Measurements from ENCODE around the gene FBXL17. TPM values are rescaled to one million over a fixed set of nuclear protein-coding genes. Genes with fewer than 3 reads are reported as not detected.

The FBXL17 gene
- total and polyA plus RNA-seq, 12 donors: 5.9 to 47.4 (median 41.1) TPM

DNA sequence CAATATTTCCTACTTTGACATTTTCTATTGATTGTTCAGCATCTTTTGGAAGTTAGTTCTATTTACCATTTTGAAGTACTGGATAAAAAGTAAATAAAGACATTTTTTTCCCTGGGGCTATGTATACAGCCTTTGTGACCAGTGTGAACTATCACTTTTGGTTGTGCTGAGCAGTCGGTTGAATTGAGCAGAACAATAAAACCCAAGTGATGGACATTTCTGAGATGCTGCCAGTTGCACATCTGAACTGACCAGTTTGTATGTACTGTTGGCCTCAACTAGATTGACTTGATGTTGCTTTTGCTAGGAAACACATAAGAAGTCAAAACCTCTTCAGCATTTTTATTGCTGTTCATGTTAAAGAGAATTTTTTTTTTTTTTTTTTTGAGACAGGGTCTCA lies 451.0 kb downstream of the FBXL17 start:
- H3K4me1 ChIP-seq: no peaks in the 10 kb centered on the region

DNA sequence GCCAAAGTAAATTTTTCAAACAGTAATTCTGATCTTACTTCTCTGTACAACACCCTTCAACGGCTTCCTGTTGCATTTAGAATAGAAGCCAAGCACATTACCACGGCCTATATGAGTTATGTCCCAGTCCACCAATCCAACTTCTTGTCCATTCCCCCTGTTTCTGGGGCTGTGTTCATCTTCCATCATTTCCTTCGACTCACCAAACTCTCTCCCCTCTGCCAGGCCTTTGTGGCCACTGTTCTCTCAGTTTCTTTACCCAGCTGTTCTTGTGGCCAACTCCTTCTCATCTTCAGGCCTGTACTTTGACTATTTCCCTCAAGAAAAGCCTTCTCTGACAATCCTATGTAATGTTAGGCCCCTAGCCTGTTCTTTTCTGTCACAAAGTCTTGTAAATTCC lies 451.8 kb downstream of the FBXL17 start:
- Histone ChIP-seq H3K4me3 (no peak overlapping the region), H3K36me3 (no peaks in the 10 kb centered on the region), H3K4me1 (no peaks in the 10 kb centered on the region), H3K27me3 (no peaks in the 10 kb centered on the region), H3K27ac (no peak overlapping the region), H3K9me3 (no peaks in the 10 kb centered on the region)
- no peak for TF ChIP-seq CTCF (IDR thresholded peaks at IDR 0.05)
- ATAC-seq (no peak), DNase-seq (no peak)
- intact Hi-C loops (cut with DNase I): no loop called here
- 93% methylated on average over 3 of the region's 3 CpGs for WGBS, 2 donors

More for the DNA sequence above, 451.0 kb downstream of the FBXL17 start:
- Histone ChIP-seq H3K27me3 (no peaks in the 10 kb centered on the region), H3K27ac (no peak overlapping the region), H3K36me3 (no peaks in the 10 kb centered on the region), H3K9me3 (no peaks in the 10 kb centered on the region), H3K4me3 (no peak overlapping the region)
- DNase-seq (no peak), ATAC-seq (no peak)
- TF ChIP-seq CTCF (IDR thresholded peaks at IDR 0.05): no peak
- WGBS, 2 donors: 93 to 98% methylated on average over 1 of the region's 1 CpG
- intact Hi-C loops (cut with DNase I): no loop called here

GRCh38 chr5:107929080-107929479 lies 452.8 kb downstream of the FBXL17 start:
- DNase-seq: no peak
- no peaks in the 10 kb centered on the region for H3K4me1 ChIP-seq
- H3K4me3 ChIP-seq: no peak overlapping the region
- H3K27ac ChIP-seq: no peak overlapping the region
- H3K36me3 ChIP-seq: no peaks in the 10 kb centered on the region
- intact Hi-C loops (cut with DNase I): no loop called here
- TF ChIP-seq CTCF (IDR thresholded peaks at IDR 0.05): no peak
- no peaks in the 10 kb centered on the region for H3K9me3 ChIP-seq
- no peak for ATAC-seq
- no peaks in the 10 kb centered on the region for H3K27me3 ChIP-seq

DNA sequence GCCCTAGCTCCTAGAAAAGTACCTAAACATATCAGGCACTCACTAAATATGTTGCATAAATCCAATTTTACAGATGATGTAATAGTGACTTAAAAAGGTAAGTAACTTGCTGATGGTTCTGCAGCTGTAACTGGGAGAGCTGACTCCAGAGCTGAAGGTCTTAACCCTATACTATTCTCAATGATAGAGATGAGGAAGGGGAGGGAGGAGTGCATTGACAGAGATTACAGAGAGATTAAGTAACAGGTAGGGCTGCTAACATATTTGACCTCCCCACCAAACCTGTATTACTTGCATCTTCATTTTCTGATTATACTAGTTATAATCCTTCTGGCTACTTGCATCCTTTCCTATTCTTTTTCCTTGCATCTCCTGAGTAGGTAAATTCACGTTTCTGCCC lies 455.8 kb downstream of the FBXL17 start:
- no peak for ATAC-seq
- no peak for DNase-seq
- no peak overlapping the region for H3K27ac ChIP-seq
- no peaks in the 10 kb centered on the region for H3K36me3 ChIP-seq
- H3K4me3 ChIP-seq: no peak overlapping the region
- H3K4me1 ChIP-seq: no peaks in the 10 kb centered on the region
- WGBS, 2 donors: 80 to 91% methylated on average over 1 of the region's 1 CpG
- H3K27me3 ChIP-seq: no peaks in the 10 kb centered on the region
- no peak for TF ChIP-seq CTCF (IDR thresholded peaks at IDR 0.05)
- intact Hi-C loops (cut with DNase I): no loop called here
- H3K9me3 ChIP-seq: no peaks in the 10 kb centered on the region

GRCh38 chr5:107925200-107925599 lies 456.7 kb downstream of the FBXL17 start:
- DNase-seq: no peak
- no peak for TF ChIP-seq CTCF (IDR thresholded peaks at IDR 0.05)
- intact Hi-C loops (cut with DNase I): no loop called here
- H3K4me1 ChIP-seq: no peaks in the 10 kb centered on the region
- ATAC-seq: no peak
- no peak overlapping the region for H3K27ac ChIP-seq
- WGBS, 2 donors: 67 to 68% methylated on average over 4 of the region's 4 CpGs
- H3K9me3 ChIP-seq: no peaks in the 10 kb centered on the region
- no peaks in the 10 kb centered on the region for H3K27me3 ChIP-seq
- H3K4me3 ChIP-seq: no peak overlapping the region
- no peaks in the 10 kb centered on the region for H3K36me3 ChIP-seq

Data from heart right ventricle (tissue), 16 donors.